GM23338 (cell line): ENCODE results near the gene CCDC60. TPM values are rescaled to one million over a fixed set of nuclear protein-coding genes. Genes with fewer than 3 reads are reported as not detected.

Experiments
- ATAC-seq: fragments of 200-7000 bp; cut with Tn5 transposase; 3 replicates; pipeline ENCODE4 v1.9.1; 2020
- DNase-seq: peaks from one replicate; pipeline ENCODE4 v3.0.0-alpha.2; 2015; ENCODE audit warnings: low spot score
- H2AFZ ChIP-seq: fragments of 200-600 bp; sonication (generic); 2 replicates; pipeline ENCODE4 v1.8.0; 2016; ENCODE audit warnings: antibody characterized with exemption, mild to moderate bottlenecking, moderate library complexity
- H3F3A ChIP-seq: fragments of 200-600 bp; sonication (generic); replicated peaks from 2 replicates; pipeline ENCODE4 v1.8.0; 2017; ENCODE audit warnings: antibody characterized with exemption, mixed run types, low read depth
- H3K27ac ChIP-seq: fragments of 200-600 bp; sonication (generic); 2 replicates; pipeline ENCODE4 v1.6.1; 2016; ENCODE audit warnings: low read depth
- H3K27me3 ChIP-seq: fragments of 200-600 bp; sonication (generic); 2 replicates; pipeline ENCODE4 v1.8.0; 2016; ENCODE audit warnings: mild to moderate bottlenecking, mixed run types, moderate library complexity; ENCODE audit not compliant: insufficient read depth
- H3K36me3 ChIP-seq: fragments of 200-600 bp; sonication (generic); 2 replicates; pipeline ENCODE4 v1.8.0; 2016; ENCODE audit warnings: mild to moderate bottlenecking; ENCODE audit not compliant: insufficient read depth
- H3K4me1 ChIP-seq: fragments of 200-600 bp; sonication (generic); 2 replicates; pipeline ENCODE4 v1.8.0; 2016; ENCODE audit warnings: mild to moderate bottlenecking, moderate library complexity; ENCODE audit not compliant: insufficient read depth
- H3K4me2 ChIP-seq: fragments of 200-600 bp; sonication (generic); 2 replicates; pipeline ENCODE4 v1.7.1; 2017; ENCODE audit warnings: mixed run types
- H3K4me3 ChIP-seq: fragments of 200-600 bp; sonication (generic); 2 replicates; pipeline ENCODE4 v1.6.1; 2016; ENCODE audit warnings: mixed run types
- H3K79me2 ChIP-seq: fragments of 200-600 bp; sonication (generic); replicated peaks from 2 replicates; pipeline ENCODE4 v1.8.0; 2017; ENCODE audit warnings: mild to moderate bottlenecking; ENCODE audit not compliant: insufficient read depth
- H3K9me2 ChIP-seq: fragments of 200-600 bp; sonication (generic); 2 replicates; pipeline ENCODE4 v1.8.0; 2017; ENCODE audit not compliant: insufficient read depth
- H4K20me1 ChIP-seq: fragments of 200-600 bp; sonication (generic); replicated peaks from 2 replicates; pipeline ENCODE4 v1.8.0; 2017; ENCODE audit warnings: mild to moderate bottlenecking; ENCODE audit not compliant: insufficient read depth
- H3K27ac Mint-ChIP-seq: 2 replicates; pipeline ENCODE4 v1.8.0; 2020; ENCODE audit warnings: inconsistent platforms, mild to moderate bottlenecking, moderate library complexity, mixed read lengths
- H3K27me3 Mint-ChIP-seq: 3 replicates; pipeline ENCODE4 v1.8.0; 2022; ENCODE audit warnings: low read depth, mild to moderate bottlenecking, moderate library complexity, mixed read lengths, inconsistent platforms; ENCODE audit not compliant: insufficient read depth, poor library complexity
- H3K36me3 Mint-ChIP-seq: 3 replicates; pipeline ENCODE4 v1.8.0; 2021; ENCODE audit warnings: low read depth, mild to moderate bottlenecking, inconsistent platforms, moderate library complexity, mixed read lengths
- H3K4me1 Mint-ChIP-seq: 3 replicates; pipeline ENCODE4 v1.8.0; 2020; ENCODE audit warnings: mild to moderate bottlenecking, inconsistent platforms, mixed read lengths
- H3K4me3 Mint-ChIP-seq: 3 replicates; pipeline ENCODE4 v1.8.0; 2021; ENCODE audit warnings: moderate library complexity, mild to moderate bottlenecking, inconsistent platforms, mixed read lengths
- H3K9me3 Mint-ChIP-seq: 3 replicates; pipeline ENCODE4 v1.8.0; 2020; ENCODE audit warnings: moderate library complexity, mild to moderate bottlenecking, inconsistent platforms, mixed read lengths
- CREB1 ChIP-seq: fragments of 250-450 bp; sonication (Bioruptor Pico); IDR thresholded peaks from 2 replicates; pipeline ENCODE4 v1.5.0; 2020; ENCODE audit warnings: low read depth, mild to moderate bottlenecking, moderate library complexity
- EZH2 ChIP-seq: fragments of 200-600 bp; sonication (generic); IDR thresholded peaks from one replicate; pipeline ENCODE4 v1.8.0; 2017; ENCODE audit warnings: antibody characterized with exemption, mild to moderate bottlenecking, low read depth; ENCODE audit not compliant: unreplicated experiment
- EZH2phosphoT487 ChIP-seq: fragments of 200-600 bp; sonication (generic); IDR thresholded peaks from one replicate; pipeline ENCODE4 v1.8.1; 2018; ENCODE audit warnings: antibody characterized with exemption; ENCODE audit not compliant: unreplicated experiment
- JUNB ChIP-seq: IDR thresholded peaks from one replicate; pipeline ENCODE4 v1.6.1; 2016; ENCODE audit warnings: antibody characterized with exemption; ENCODE audit not compliant: unreplicated experiment
- NANOG ChIP-seq: IDR thresholded peaks from 2 replicates; pipeline ENCODE4 v1.6.1; 2016; ENCODE audit warnings: antibody characterized with exemption, borderline replicate concordance
- POLR2AphosphoS5 ChIP-seq: IDR thresholded peaks from 2 replicates; pipeline ENCODE4 v1.6.1; 2016; ENCODE audit warnings: antibody characterized with exemption, low read depth
- STAT1 ChIP-seq: IDR thresholded peaks from one replicate; pipeline ENCODE4 v1.6.1; 2016; ENCODE audit warnings: antibody characterized with exemption; ENCODE audit not compliant: unreplicated experiment
- ZNF114 ChIP-seq: fragments of 250-450 bp; sonication (Bioruptor Pico); IDR thresholded peaks from 2 replicates; pipeline ENCODE4 v1.5.0; 2020; ENCODE audit warnings: mild to moderate bottlenecking, moderate library complexity
- ZNF331 ChIP-seq: fragments of 250-450 bp; sonication (Bioruptor Pico); IDR thresholded peaks from 2 replicates; pipeline ENCODE4 v1.5.0; 2020; ENCODE audit warnings: low read depth, mild to moderate bottlenecking, moderate library complexity
- polyA plus RNA-seq: library from polyadenylated mRNA; unstranded; fragments of >200 nt; fragmentation: Nextera tagmentation; extraction: Ambion mirVana; gene quantifications from 2 replicates; pipeline ENCODE4 v1.2.1, GENCODE V29; 2016
- total RNA-seq: library from RNA; depleted of rRNA; stranded (reverse); fragments of >200 nt; shearing (Covaris generic); gene quantifications from 2 replicates; pipeline ENCODE4 v1.2.3, GENCODE V29; 2014
- TF ChIP-seq, protein P1 (sequence below): IDR thresholded peaks from one replicate; pipeline ENCODE4 v1.6.1; 2018; ENCODE audit warnings: antibody characterized with exemption; ENCODE audit not compliant: unreplicated experiment
- TF ChIP-seq, protein P2 (sequence below): IDR thresholded peaks from 2 replicates; pipeline ENCODE4 v1.6.1; 2016; ENCODE audit warnings: antibody characterized with exemption
- TF ChIP-seq, protein P3 (sequence below): fragments of 250-450 bp; sonication (Bioruptor Pico); IDR thresholded peaks from 2 replicates; pipeline ENCODE4 v1.5.0; 2020; ENCODE audit warnings: mild to moderate bottlenecking, moderate library complexity
- TF ChIP-seq, protein P4 (sequence below), 2 experiments: fragments of 200-600 bp in 1 of 2; sonication (generic) in 1 of 2; conservative IDR thresholded peaks; 2 replicates each; pipeline versions ENCODE4 v1.5.1 to v1.6.1; 2016 to 2017; ENCODE audit warnings: antibody characterized with exemption in 2 of 2, low read depth in 2 of 2, mild to moderate bottlenecking in 2 of 2, moderate library complexity in 1 of 2

The CCDC60 gene
- total and polyA plus RNA-seq, 2 experiments from 2014 or later: 0.53 TPM; not detected in 1

DNA sequence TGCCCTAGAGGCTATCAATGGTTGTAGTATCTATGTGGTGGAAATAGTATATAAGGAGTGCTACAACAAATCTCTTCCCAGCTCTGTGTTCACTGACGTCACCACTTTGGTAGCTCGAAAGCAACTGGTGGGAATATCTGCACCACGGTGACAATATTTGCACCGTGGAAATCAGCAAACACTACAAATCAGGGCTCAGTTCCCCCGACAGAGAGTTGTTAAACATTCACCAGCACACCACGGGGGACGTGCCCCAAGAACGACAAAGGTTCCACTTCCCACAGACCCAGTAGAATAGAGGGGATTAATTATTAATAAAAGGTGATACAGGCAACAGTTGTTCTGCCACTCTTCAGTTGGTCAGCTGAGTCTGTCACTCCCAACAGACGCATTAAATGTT, 98.4 kb downstream of the CCDC60 start:
- H3K4me3 ChIP-seq: no peak overlapping the region
- H3K4me1 ChIP-seq: peaks cover 6% of the 10 kb centered on the region
- TF ChIP-seq JUNB (no peak), ZNF114 (CRISPR knock-in tag) (no peak), EZH2phosphoT487 (no peak), POLR2AphosphoS5 (no peak), CREB1 (CRISPR knock-in tag) (no peak), EZH2 (no peak), NANOG (no peak), STAT1 (no peak), ZNF331 (no peak)
- TF ChIP-seq, protein P1, sequence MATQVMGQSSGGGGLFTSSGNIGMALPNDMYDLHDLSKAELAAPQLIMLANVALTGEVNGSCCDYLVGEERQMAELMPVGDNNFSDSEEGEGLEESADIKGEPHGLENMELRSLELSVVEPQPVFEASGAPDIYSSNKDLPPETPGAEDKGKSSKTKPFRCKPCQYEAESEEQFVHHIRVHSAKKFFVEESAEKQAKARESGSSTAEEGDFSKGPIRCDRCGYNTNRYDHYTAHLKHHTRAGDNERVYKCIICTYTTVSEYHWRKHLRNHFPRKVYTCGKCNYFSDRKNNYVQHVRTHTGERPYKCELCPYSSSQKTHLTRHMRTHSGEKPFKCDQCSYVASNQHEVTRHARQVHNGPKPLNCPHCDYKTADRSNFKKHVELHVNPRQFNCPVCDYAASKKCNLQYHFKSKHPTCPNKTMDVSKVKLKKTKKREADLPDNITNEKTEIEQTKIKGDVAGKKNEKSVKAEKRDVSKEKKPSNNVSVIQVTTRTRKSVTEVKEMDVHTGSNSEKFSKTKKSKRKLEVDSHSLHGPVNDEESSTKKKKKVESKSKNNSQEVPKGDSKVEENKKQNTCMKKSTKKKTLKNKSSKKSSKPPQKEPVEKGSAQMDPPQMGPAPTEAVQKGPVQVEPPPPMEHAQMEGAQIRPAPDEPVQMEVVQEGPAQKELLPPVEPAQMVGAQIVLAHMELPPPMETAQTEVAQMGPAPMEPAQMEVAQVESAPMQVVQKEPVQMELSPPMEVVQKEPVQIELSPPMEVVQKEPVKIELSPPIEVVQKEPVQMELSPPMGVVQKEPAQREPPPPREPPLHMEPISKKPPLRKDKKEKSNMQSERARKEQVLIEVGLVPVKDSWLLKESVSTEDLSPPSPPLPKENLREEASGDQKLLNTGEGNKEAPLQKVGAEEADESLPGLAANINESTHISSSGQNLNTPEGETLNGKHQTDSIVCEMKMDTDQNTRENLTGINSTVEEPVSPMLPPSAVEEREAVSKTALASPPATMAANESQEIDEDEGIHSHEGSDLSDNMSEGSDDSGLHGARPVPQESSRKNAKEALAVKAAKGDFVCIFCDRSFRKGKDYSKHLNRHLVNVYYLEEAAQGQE: no peak
- TF ChIP-seq, protein P2, sequence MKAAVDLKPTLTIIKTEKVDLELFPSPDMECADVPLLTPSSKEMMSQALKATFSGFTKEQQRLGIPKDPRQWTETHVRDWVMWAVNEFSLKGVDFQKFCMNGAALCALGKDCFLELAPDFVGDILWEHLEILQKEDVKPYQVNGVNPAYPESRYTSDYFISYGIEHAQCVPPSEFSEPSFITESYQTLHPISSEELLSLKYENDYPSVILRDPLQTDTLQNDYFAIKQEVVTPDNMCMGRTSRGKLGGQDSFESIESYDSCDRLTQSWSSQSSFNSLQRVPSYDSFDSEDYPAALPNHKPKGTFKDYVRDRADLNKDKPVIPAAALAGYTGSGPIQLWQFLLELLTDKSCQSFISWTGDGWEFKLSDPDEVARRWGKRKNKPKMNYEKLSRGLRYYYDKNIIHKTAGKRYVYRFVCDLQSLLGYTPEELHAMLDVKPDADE: no peak
- TF ChIP-seq, protein P3, sequence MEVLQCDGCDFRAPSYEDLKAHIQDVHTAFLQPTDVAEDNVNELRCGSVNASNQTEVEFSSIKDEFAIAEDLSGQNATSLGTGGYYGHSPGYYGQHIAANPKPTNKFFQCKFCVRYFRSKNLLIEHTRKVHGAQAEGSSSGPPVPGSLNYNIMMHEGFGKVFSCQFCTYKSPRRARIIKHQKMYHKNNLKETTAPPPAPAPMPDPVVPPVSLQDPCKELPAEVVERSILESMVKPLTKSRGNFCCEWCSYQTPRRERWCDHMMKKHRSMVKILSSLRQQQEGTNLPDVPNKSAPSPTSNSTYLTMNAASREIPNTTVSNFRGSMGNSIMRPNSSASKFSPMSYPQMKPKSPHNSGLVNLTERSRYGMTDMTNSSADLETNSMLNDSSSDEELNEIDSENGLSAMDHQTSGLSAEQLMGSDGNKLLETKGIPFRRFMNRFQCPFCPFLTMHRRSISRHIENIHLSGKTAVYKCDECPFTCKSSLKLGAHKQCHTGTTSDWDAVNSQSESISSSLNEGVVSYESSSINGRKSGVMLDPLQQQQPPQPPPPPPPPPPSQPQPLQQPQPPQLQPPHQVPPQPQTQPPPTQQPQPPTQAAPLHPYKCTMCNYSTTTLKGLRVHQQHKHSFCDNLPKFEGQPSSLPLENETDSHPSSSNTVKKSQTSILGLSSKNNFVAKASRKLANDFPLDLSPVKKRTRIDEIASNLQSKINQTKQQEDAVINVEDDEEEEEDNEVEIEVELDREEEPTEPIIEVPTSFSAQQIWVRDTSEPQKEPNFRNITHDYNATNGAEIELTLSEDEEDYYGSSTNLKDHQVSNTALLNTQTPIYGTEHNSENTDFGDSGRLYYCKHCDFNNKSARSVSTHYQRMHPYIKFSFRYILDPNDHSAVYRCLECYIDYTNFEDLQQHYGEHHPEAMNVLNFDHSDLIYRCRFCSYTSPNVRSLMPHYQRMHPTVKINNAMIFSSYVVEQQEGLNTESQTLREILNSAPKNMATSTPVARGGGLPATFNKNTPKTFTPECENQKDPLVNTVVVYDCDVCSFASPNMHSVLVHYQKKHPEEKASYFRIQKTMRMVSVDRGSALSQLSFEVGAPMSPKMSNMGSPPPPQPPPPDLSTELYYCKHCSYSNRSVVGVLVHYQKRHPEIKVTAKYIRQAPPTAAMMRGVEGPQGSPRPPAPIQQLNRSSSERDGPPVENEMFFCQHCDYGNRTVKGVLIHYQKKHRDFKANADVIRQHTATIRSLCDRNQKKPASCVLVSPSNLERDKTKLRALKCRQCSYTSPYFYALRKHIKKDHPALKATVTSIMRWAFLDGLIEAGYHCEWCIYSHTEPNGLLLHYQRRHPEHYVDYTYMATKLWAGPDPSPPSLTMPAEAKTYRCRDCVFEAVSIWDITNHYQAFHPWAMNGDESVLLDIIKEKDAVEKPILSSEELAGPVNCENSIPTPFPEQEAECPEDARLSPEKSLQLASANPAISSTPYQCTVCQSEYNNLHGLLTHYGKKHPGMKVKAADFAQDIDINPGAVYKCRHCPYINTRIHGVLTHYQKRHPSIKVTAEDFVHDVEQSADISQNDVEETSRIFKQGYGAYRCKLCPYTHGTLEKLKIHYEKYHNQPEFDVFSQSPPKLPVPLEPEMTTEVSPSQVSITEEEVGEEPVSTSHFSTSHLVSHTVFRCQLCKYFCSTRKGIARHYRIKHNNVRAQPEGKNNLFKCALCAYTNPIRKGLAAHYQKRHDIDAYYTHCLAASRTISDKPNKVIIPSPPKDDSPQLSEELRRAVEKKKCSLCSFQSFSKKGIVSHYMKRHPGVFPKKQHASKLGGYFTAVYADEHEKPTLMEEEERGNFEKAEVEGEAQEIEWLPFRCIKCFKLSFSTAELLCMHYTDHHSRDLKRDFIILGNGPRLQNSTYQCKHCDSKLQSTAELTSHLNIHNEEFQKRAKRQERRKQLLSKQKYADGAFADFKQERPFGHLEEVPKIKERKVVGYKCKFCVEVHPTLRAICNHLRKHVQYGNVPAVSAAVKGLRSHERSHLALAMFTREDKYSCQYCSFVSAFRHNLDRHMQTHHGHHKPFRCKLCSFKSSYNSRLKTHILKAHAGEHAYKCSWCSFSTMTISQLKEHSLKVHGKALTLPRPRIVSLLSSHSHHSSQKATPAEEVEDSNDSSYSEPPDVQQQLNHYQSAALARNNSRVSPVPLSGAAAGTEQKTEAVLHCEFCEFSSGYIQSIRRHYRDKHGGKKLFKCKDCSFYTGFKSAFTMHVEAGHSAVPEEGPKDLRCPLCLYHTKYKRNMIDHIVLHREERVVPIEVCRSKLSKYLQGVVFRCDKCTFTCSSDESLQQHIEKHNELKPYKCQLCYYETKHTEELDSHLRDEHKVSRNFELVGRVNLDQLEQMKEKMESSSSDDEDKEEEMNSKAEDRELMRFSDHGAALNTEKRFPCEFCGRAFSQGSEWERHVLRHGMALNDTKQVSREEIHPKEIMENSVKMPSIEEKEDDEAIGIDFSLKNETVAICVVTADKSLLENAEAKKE (CRISPR knock-in tag): no peak
- TF ChIP-seq, protein P4, sequence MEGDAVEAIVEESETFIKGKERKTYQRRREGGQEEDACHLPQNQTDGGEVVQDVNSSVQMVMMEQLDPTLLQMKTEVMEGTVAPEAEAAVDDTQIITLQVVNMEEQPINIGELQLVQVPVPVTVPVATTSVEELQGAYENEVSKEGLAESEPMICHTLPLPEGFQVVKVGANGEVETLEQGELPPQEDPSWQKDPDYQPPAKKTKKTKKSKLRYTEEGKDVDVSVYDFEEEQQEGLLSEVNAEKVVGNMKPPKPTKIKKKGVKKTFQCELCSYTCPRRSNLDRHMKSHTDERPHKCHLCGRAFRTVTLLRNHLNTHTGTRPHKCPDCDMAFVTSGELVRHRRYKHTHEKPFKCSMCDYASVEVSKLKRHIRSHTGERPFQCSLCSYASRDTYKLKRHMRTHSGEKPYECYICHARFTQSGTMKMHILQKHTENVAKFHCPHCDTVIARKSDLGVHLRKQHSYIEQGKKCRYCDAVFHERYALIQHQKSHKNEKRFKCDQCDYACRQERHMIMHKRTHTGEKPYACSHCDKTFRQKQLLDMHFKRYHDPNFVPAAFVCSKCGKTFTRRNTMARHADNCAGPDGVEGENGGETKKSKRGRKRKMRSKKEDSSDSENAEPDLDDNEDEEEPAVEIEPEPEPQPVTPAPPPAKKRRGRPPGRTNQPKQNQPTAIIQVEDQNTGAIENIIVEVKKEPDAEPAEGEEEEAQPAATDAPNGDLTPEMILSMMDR (conservative IDR thresholded peaks at IDR 0.05; ENCODE audit: low read depth in 2 of 2): no peak
- no peak for ATAC-seq
- Mint-ChIP-seq H3K27ac (no peak overlapping the region), H3K9me3 (peaks cover 5% of the 10 kb centered on the region; the same call in 2 of the 3 replicates), H3K36me3 (no peaks in the 10 kb centered on the region), H3K27me3 (peaks cover 2% of the 10 kb centered on the region), H3K4me1 (peaks cover 11% of the 10 kb centered on the region), H3K4me3 (no peak overlapping the region)
- H3K36me3 ChIP-seq: no peaks in the 10 kb centered on the region
- no peak overlapping the region for H3K4me2 ChIP-seq
- no peak for DNase-seq
- H3K9me2 ChIP-seq: 0 out of 2 replicates have a peak, but pooled peaks cover 3% of the 10 kb centered on the region
- no peak overlapping the region for H3K27ac ChIP-seq
- no peaks in the 10 kb centered on the region for H3K79me2 ChIP-seq
- no peak overlapping the region for H2AFZ ChIP-seq
- H3F3A ChIP-seq: no peaks in the 10 kb centered on the region
- no peaks in the 10 kb centered on the region for H4K20me1 ChIP-seq
- H3K27me3 ChIP-seq: no peaks in the 10 kb centered on the region
